IMR-90 (cell line): ENCODE measurements around the gene EVI5. TPM values are rescaled to one million over a fixed set of nuclear protein-coding genes. Genes with fewer than 3 reads are reported as not detected.

Source experiments
- ATAC-seq: fragments of 200-7000 bp; cut with Tn5 transposase; 2 replicates; pipeline ENCODE4 v1.9.1; 2020; ENCODE audit warnings: low read depth, mild to moderate bottlenecking, moderate library complexity
- BruUV-seq: library from RNA; stranded (reverse); fragments of 400-500 nt; replicated peaks from 2 replicates; lab custom pipeline; 2021; lab: Mats Ljungman, UMichigan
- CTCF ChIA-PET: fragments of 300-600 bp; formaldehyde crosslinking; extraction: SDS; loops from one replicate; lab custom pipeline; 2021; ENCODE audit warnings: antibody characterized with exemption; lab: Yijun Ruan, JAX
- POLR2A ChIA-PET: fragments of 300-600 bp; sonication (Branson Sonifier 250); formaldehyde crosslinking; loops from one replicate; lab custom pipeline; 2022; ENCODE audit warnings: antibody characterized with exemption; ENCODE audit not compliant: unreplicated experiment; lab: Charles Lee
- DNase-seq: peaks from one replicate; pipeline ENCODE4 v3.0.0; 2013
- H2AFZ ChIP-seq: replicated peaks from 2 replicates; pipeline ENCODE3; 2013; ENCODE audit warnings: low read length, mild to moderate bottlenecking; ENCODE audit not compliant: poor library complexity
- H2AK5ac ChIP-seq: 2 replicates; pipeline ENCODE4 v1.6.1; 2013; ENCODE audit warnings: low read depth, low read length, inconsistent platforms
- H2AK9ac ChIP-seq: replicated peaks from 2 replicates; pipeline ENCODE3; 2013; ENCODE audit warnings: mild to moderate bottlenecking, low read depth, low read length, moderate library complexity; ENCODE audit not compliant: poor library complexity
- H2BK120ac ChIP-seq: 2 replicates; pipeline ENCODE4 v1.6.1; 2013; ENCODE audit warnings: low read depth, low read length, inconsistent platforms
- H2BK15ac ChIP-seq: 3 replicates; pipeline ENCODE4 v1.6.1; 2013; ENCODE audit warnings: low read depth, low read length, inconsistent platforms
- H2BK20ac ChIP-seq: 2 replicates; pipeline ENCODE4 v1.6.1; 2013; ENCODE audit warnings: low read depth, mild to moderate bottlenecking, inconsistent platforms, low read length, moderate library complexity
- H2BK5ac ChIP-seq: 2 replicates; pipeline ENCODE4 v1.6.1; 2013; ENCODE audit warnings: mild to moderate bottlenecking, low read depth, low read length, inconsistent platforms; ENCODE audit not compliant: poor library complexity, severe bottlenecking
- H3K14ac ChIP-seq: replicated peaks from 2 replicates; pipeline ENCODE4 v1.6.1; 2013; ENCODE audit warnings: low read depth, low read length, inconsistent platforms
- H3K18ac ChIP-seq: 2 replicates; pipeline ENCODE4 v1.6.1; 2013; ENCODE audit warnings: low read depth, low read length, control low read depth
- H3K23ac ChIP-seq: 2 replicates; pipeline ENCODE4 v1.6.1; 2013; ENCODE audit warnings: low read depth, low read length, inconsistent platforms
- H3K27ac ChIP-seq: 2 replicates; pipeline ENCODE4 v1.5.1; 2013; ENCODE audit warnings: mild to moderate bottlenecking, control low read depth, low read length; ENCODE audit not compliant: insufficient read depth
- H3K27me3 ChIP-seq: 2 replicates; pipeline ENCODE4 v1.6.1; 2013; ENCODE audit warnings: low read length; ENCODE audit not compliant: control insufficient read depth, insufficient read depth
- H3K36me3 ChIP-seq: 2 replicates; pipeline ENCODE4 v1.6.1; 2013; ENCODE audit warnings: low read length, mixed read lengths; ENCODE audit not compliant: control insufficient read depth, insufficient read depth
- H3K4ac ChIP-seq: 2 replicates; pipeline ENCODE4 v1.6.1; 2013; ENCODE audit warnings: low read depth, low read length, inconsistent platforms
- H3K4me1 ChIP-seq: 2 replicates; pipeline ENCODE4 v1.6.1; 2013; ENCODE audit warnings: low read length, mixed read lengths; ENCODE audit not compliant: control insufficient read depth, insufficient read depth
- H3K4me2 ChIP-seq: 2 replicates; pipeline ENCODE4 v1.6.1; 2013; ENCODE audit warnings: low read depth, mild to moderate bottlenecking, control low read depth, low read length, moderate library complexity
- H3K4me3 ChIP-seq: 2 replicates; pipeline ENCODE4 v1.5.1; 2013; ENCODE audit warnings: low read depth, mild to moderate bottlenecking, control low read depth, low read length, moderate library complexity; ENCODE audit not compliant: insufficient read depth
- H3K56ac ChIP-seq: 2 replicates; pipeline ENCODE4 v1.6.1; 2013; ENCODE audit warnings: low read length, inconsistent platforms; ENCODE audit not compliant: insufficient read depth; ENCODE audit errors: extremely low read depth
- H3K79me1 ChIP-seq, 2 experiments: 2 replicates each; pipeline ENCODE4 v1.6.1; 2013; ENCODE audit warnings: low read length in 2 of 2, inconsistent platforms in 1 of 2, low read depth in 1 of 2
- H3K9ac ChIP-seq: 2 replicates; pipeline ENCODE4 v1.6.1; 2013; ENCODE audit warnings: low read depth, low read length, control low read depth
- H3K9me1 ChIP-seq: 2 replicates; pipeline ENCODE4 v1.6.1; 2013; ENCODE audit warnings: low read length, inconsistent platforms; ENCODE audit not compliant: insufficient read depth
- H3K9me3 ChIP-seq: 2 replicates; pipeline ENCODE4 v1.6.1; 2013; ENCODE audit warnings: low read length; ENCODE audit not compliant: control insufficient read depth, insufficient read depth
- H4K20me1 ChIP-seq: 2 replicates; pipeline ENCODE4 v1.6.1; 2013; ENCODE audit warnings: low read length, inconsistent platforms; ENCODE audit not compliant: insufficient read depth
- H4K5ac ChIP-seq: 2 replicates; pipeline ENCODE4 v1.6.1; 2013; ENCODE audit warnings: mild to moderate bottlenecking, low read depth, low read length, control low read depth
- H4K8ac ChIP-seq, 2 experiments: 2 replicates each; pipeline ENCODE4 v1.6.1; 2013; ENCODE audit warnings: low read depth in 2 of 2, low read length in 2 of 2, control low read depth in 1 of 2, inconsistent platforms in 1 of 2
- H4K91ac ChIP-seq: 2 replicates; pipeline ENCODE4 v1.6.1; 2013; ENCODE audit warnings: low read depth, low read length, inconsistent platforms; ENCODE audit not compliant: insufficient read depth
- MAZ ChIP-seq: IDR thresholded peaks from 2 replicates; pipeline ENCODE4 v1.6.1; 2012; ENCODE audit warnings: low read depth, mild to moderate bottlenecking, low read length, improper control_type of control experiment, moderate library complexity, borderline replicate concordance
- RAD21 ChIP-seq: IDR thresholded peaks from 2 replicates; pipeline ENCODE4 v1.6.1; 2012; ENCODE audit warnings: low read length, improper control_type of control experiment
- WGBS, 2 experiments: methylation state at CpG; one replicate each; pipeline versions ENCODE4 v1.1.5 to v1.1.7; 2013; ENCODE audit warnings: missing lambda C conversion rate in 2 of 2; ENCODE audit not compliant: insufficient read length in 1 of 2; ENCODE audit errors: extremely low coverage in 2 of 2; 5-methylcytosine and 5-hydroxymethylcytosine counted together
- dilution Hi-C: fragments of 300-500 bp; cut with HindIII; formaldehyde crosslinking; loops from one replicate; pipeline ENCODE4 v1.14.3; 2018; ENCODE audit warnings: low sequenced_read_pairs; ENCODE audit not compliant: unreplicated experiment
- in situ Hi-C: fragments of 300-500 bp; cut with MboI; formaldehyde crosslinking; loops from 3 replicates; pipeline ENCODE4 v1.14.3; 2019; ENCODE audit warnings: low sequenced_read_pairs, inconsistent platforms, mixed read lengths
- intact Hi-C: fragments of 100-400 bp; cut with micrococcal nuclease; formaldehyde crosslinking; loops from 2 replicates; pipeline ENCODE4 v1.10.0; 2022
- polyA plus RNA-seq, 3 experiments: library from polyadenylated mRNA; depleted of rRNA; stranded (reverse); fragments of >200 nt; gene quantifications; 2 replicates each; pipeline ENCODE4 v1.2.3, GENCODE V29; 2012; ENCODE audit warnings: low replicate concordance in 1 of 3
- total RNA-seq: library from RNA; depleted of rRNA; stranded (reverse); fragments of >200 nt; gene quantifications from 2 replicates; pipeline ENCODE4 v1.2.3, GENCODE V29; 2012

Gene EVI5
- total and polyA plus RNA-seq, 2 of the 4 experiments (the other 2 are of a cell fraction) = 13.9 to 26.9 TPM

GRCh38 chr1:92538413-92539061 lies 246.4 kb downstream of the EVI5 start:
- peak; percentile 15 for DNase-seq
- H3K4ac ChIP-seq = no peak overlapping the region
- H4K91ac ChIP-seq = no peak overlapping the region
- ChIA-PET CTCF (interaction anchor here (0.5 to 0.6 kb wide), 3 partner anchors 16 to 161 kb away, joined by 3 to 5 read pairs (median 3); no protein-coding TSS in a partner anchor), POLR2A (no interaction called here)
- peaks cover 3% of the 10 kb centered on the region; the same call in 1 of the 2 replicates for H3K4me1 ChIP-seq
- no peak overlapping the region for H3K56ac ChIP-seq
- no peak overlapping the region for H3K23ac ChIP-seq
- no peak overlapping the region for H2AK5ac ChIP-seq
- no peak overlapping the region for H2BK20ac ChIP-seq
- no peak overlapping the region for H2BK120ac ChIP-seq
- H2AFZ ChIP-seq = no peak overlapping the region
- H2BK15ac ChIP-seq = no peak overlapping the region
- TF ChIP-seq RAD21 (no peak), MAZ (no peak)
- no peak overlapping the region for H3K18ac ChIP-seq
- BruUV-seq = no TSS peak
- H3K9ac ChIP-seq = no peak overlapping the region
- H3K4me3 ChIP-seq = no peak overlapping the region
- H3K36me3 ChIP-seq = no peaks in the 10 kb centered on the region
- no peak overlapping the region for H3K27ac ChIP-seq
- H4K20me1 ChIP-seq = no peaks in the 10 kb centered on the region
- peaks cover 4% of the 10 kb centered on the region for H3K9me1 ChIP-seq
- ATAC-seq = no peak
- H2BK5ac ChIP-seq = no peak overlapping the region
- no peak overlapping the region for H2AK9ac ChIP-seq
- peaks cover 0 to 4% of the 10 kb centered on the region in 2 experiments; a peak in 1 of 4 replicates for H3K79me1 ChIP-seq
- H4K8ac ChIP-seq = no peak overlapping the region
- H3K14ac ChIP-seq = no peak overlapping the region
- WGBS, 2 experiments = no CpG with 5 or more reads among the region's 2 CpGs
- in situ Hi-C loops = no loop called here
- H3K9me3 ChIP-seq = no peaks in the 10 kb centered on the region
- dilution Hi-C loops = no loop called here
- intact Hi-C loops = no loop called here
- no peaks in the 10 kb centered on the region for H3K27me3 ChIP-seq
- H4K5ac ChIP-seq = no peak overlapping the region
- peak overlapping the region; percentile 49; the same call in 1 of the 2 replicates for H3K4me2 ChIP-seq
